GM20000 (cell line): ENCODE data around the gene RNF149.

Source experiments
- DNase-seq: peaks from one replicate; pipeline ENCODE4 v3.0.0; 2012; ENCODE audit warnings: low spot score
- TF ChIP-seq, protein P1 (sequence below): IDR thresholded peaks from 2 replicates; pipeline ENCODE4 v1.5.1; 2012; ENCODE audit warnings: mild to moderate bottlenecking, control low read depth; ENCODE audit errors: extremely low read depth, missing control alignments

Gene RNF149

DNA sequence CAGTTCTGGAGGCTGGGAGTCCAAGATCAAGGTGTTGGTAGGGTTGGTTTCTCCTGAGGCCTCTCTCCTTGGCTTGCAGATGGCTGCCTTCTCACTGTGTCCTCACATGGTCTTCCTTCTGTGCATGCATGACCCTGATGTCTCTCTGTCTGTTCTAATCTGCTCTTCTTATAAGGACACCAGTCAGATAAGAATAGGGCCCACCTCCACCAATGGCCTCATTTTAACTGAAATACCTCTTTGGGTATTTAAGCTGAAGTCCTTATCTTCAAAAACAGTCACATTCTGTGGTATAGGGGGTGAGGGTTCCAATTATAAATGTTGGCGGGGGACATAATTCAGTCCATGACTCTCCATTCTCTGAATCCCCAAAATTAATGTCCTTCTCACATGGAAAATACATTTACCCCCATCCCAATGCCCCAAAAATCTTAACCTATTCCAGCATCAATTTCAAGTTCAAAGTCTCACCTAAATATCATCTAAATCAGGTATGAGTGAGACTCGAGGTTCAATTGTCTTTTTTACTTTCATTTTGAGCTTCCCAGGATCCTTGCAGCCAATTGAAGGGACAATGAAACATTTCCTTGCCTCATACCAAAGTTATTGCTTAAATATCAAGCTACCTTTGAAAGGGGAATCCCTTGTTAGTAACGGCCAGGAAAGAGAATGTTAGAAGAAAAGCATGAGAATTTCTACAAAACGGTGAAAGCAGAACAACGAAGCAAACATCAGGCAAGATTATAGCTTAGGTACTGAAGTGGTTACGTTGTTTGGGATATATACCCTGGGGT, 76.4 kb downstream of the RNF149 start:
- TF ChIP-seq, protein P1, sequence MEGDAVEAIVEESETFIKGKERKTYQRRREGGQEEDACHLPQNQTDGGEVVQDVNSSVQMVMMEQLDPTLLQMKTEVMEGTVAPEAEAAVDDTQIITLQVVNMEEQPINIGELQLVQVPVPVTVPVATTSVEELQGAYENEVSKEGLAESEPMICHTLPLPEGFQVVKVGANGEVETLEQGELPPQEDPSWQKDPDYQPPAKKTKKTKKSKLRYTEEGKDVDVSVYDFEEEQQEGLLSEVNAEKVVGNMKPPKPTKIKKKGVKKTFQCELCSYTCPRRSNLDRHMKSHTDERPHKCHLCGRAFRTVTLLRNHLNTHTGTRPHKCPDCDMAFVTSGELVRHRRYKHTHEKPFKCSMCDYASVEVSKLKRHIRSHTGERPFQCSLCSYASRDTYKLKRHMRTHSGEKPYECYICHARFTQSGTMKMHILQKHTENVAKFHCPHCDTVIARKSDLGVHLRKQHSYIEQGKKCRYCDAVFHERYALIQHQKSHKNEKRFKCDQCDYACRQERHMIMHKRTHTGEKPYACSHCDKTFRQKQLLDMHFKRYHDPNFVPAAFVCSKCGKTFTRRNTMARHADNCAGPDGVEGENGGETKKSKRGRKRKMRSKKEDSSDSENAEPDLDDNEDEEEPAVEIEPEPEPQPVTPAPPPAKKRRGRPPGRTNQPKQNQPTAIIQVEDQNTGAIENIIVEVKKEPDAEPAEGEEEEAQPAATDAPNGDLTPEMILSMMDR: no peak
- no peak for DNase-seq

DNA sequence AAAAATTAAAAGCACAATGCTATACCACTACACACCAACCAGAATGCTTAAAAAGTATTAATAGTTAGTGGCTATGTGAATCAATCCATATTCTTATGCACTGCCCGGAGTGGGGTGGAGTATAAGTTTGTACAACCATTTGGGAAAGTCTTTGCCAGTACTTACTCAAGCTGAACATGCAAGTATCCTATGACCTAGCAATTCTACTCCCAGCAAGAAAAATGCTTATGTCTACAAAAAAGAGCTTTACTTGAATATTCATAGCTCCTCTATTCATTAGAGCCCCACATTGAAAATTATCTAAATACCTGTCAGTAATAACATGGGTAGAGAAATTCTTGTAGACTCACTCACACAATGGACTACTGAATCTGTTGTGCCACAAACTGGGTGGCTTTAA, 77.3 kb downstream of the RNF149 start:
- TF ChIP-seq, protein P1: no peak

DNA sequence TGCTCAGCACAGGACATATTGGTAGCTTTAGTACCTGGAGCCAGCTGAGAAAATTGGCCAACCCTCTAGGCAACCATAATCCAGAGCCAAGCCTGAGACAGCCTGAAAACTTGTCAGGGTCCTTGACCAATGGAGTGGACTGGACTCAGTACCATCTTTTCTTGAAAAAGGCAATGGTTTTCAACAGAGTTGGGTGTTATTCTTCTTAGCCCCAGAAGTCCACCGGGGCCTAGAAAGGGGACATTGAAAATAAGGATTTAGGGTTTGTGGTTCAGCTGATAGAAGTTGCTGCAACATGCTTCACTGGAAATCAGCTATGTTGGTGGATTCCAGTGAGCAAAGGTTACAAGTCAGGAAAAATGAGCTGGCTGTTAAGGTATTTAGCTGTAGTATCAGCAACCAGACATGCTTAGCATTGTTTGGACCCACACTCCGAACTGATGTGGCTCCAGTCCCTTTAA, 77.9 kb downstream of the RNF149 start:
- TF ChIP-seq, protein P1: no peak
- no peak for DNase-seq

More for the DNA sequence above, 77.3 kb downstream of the RNF149 start:
- DNase-seq: no peak
